ENCODE measurements around the gene BLOC1S4. TPM values are rescaled to one million over a fixed set of nuclear protein-coding genes. Genes with fewer than 3 reads are reported as not detected.

BLOC1S4 gene
- total RNA-seq, 2 donors from 2014 or later: 8.4 to 17.4 TPM

- no peak for TF ChIP-seq CTCF (IDR thresholded peaks at IDR 0.05)
- H3K27ac ChIP-seq: peak overlapping the region; percentile 49 to 62
- H3K4me3 ChIP-seq: no peak overlapping the region
- H3K36me3 ChIP-seq: peaks cover 7% of the 10 kb centered on the region
- H3K9me3 ChIP-seq: no peaks in the 10 kb centered on the region
- no peak for DNase-seq (ENCODE audit: low spot score)
- H3K4me1 ChIP-seq: peaks cover 0 to 29% of the 10 kb centered on the region in 2 donors
- H3K27me3 ChIP-seq: no peaks in the 10 kb centered on the region
Measured at GRCh38 chr4:6695660-6696610, 20.0 kb upstream of the BLOC1S4 start.

- peaks cover 0 to 29% of the 10 kb centered on the region in 2 donors for H3K4me1 ChIP-seq
- no peaks in the 10 kb centered on the region for H3K27me3 ChIP-seq
- H3K4me3 ChIP-seq: no peak overlapping the region
- H3K36me3 ChIP-seq: peaks cover 7% of the 10 kb centered on the region
- no peaks in the 10 kb centered on the region for H3K9me3 ChIP-seq
- no peak for DNase-seq (ENCODE audit: low spot score)
- H3K27ac ChIP-seq: peak overlapping the region; percentile 49 to 62
- TF ChIP-seq CTCF (IDR thresholded peaks at IDR 0.05): no peak
Measured at GRCh38 chr4:6696611-6697010, 19.4 kb upstream of the BLOC1S4 start.

GRCh38 chr4:6697131-6697530 lies 18.8 kb upstream of the BLOC1S4 start:
- Histone ChIP-seq H3K4me3 (no peak overlapping the region), H3K4me1 (peaks cover 0 to 29% of the 10 kb centered on the region in 2 donors), H3K9me3 (no peaks in the 10 kb centered on the region), H3K27ac (peak overlapping the region; percentile 49 to 62), H3K36me3 (peaks cover 7% of the 10 kb centered on the region), H3K27me3 (no peaks in the 10 kb centered on the region)
- DNase-seq (ENCODE audit: low spot score): no peak
- TF ChIP-seq CTCF (IDR thresholded peaks at IDR 0.05): no peak

GRCh38 chr4:6699388-6699787 lies 16.6 kb upstream of the BLOC1S4 start:
- Histone ChIP-seq H3K27me3 (no peaks in the 10 kb centered on the region), H3K27ac (no peak overlapping the region), H3K4me3 (no peak overlapping the region), H3K9me3 (no peaks in the 10 kb centered on the region), H3K36me3 (peaks cover 17% of the 10 kb centered on the region), H3K4me1 (peaks cover 0 to 36% of the 10 kb centered on the region in 2 donors)
- no peak for DNase-seq (ENCODE audit: low spot score)
- TF ChIP-seq CTCF (IDR thresholded peaks at IDR 0.05): no peak

GRCh38 chr4:6699903-6700302 lies 16.1 kb upstream of the BLOC1S4 start:
- no peak for DNase-seq (ENCODE audit: low spot score)
- Histone ChIP-seq H3K4me3 (no peak overlapping the region), H3K36me3 (peaks cover 17% of the 10 kb centered on the region), H3K27me3 (no peaks in the 10 kb centered on the region), H3K9me3 (no peaks in the 10 kb centered on the region), H3K4me1 (peaks cover 0 to 35% of the 10 kb centered on the region in 2 donors), H3K27ac (no peak overlapping the region)
- no peak for TF ChIP-seq CTCF (IDR thresholded peaks at IDR 0.05)
